ENCODE results near the gene FCRLA.
"Not testable (repeated sequence)": the region's sequence is repeated elsewhere in the genome, so short reads cannot be mapped to it uniquely, and the experiment has no call there.

FCRLA gene

DNA sequence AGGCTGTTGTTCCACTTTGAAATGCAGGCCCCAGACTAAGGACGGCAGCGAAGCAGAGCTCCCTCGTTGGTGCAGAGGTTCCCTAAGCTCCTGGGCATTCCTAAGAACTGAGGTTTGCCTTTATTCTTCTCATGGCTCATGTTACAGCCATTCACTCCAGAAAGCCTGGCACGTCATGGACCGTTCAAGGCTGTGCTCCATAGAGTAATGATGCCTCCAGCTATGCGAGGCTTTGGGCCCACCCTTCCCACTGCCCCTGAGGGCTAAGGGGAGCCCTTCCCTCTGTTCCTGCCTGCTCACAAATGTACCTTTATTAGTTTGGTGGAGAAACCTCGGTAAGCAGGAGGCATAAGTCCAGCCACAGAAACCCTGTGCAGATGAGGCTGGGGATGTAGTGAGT, 33.6 kb upstream of the FCRLA start:
- H3K79me2 ChIP-seq (ENCODE audit: low read length); H3K9me3 ChIP-seq (ENCODE audit: insufficient read depth, low read length); H3K4me3 ChIP-seq (ENCODE audit: low read length); H3K4me2 ChIP-seq (ENCODE audit: low read length); H2AFZ ChIP-seq (ENCODE audit: low read depth, low read length); H3K27ac ChIP-seq (ENCODE audit: low read length); H3K27me3 ChIP-seq (ENCODE audit: low read depth, low read length); H4K20me1 ChIP-seq (ENCODE audit: insufficient read depth, low read length); H3K9ac ChIP-seq (ENCODE audit: low read length); H3K36me3 ChIP-seq (replicated peaks; ENCODE audit: low read depth, low read length); H3K4me1 ChIP-seq (ENCODE audit: low read length): not testable (repeated sequence)

DNA sequence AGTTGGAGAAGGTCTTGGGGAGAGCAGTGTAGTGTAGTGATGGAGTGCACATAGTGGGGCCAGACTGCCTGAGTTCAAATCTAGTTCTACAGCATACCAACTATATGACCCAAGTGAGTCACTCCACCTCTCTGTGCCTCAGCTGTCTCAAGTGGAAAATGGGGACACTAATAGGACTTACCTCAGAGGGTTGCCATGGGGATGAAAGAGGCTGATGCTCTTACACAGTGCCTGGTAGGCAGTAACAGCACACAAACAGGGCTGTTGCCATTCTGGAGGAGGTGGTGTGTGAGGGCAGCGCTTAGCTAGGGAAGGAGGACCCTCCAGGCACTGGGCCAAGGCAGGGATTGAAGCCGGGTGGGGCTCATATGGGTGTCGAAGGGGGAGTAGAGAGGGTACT, 32.6 kb upstream of the FCRLA start:
- not testable (repeated sequence) for H3K27me3 ChIP-seq (ENCODE audit: low read depth, low read length); H4K20me1 ChIP-seq (ENCODE audit: insufficient read depth, low read length); H2AFZ ChIP-seq (ENCODE audit: low read depth, low read length); H3K9me3 ChIP-seq (ENCODE audit: insufficient read depth, low read length); H3K9ac ChIP-seq (ENCODE audit: low read length); H3K4me2 ChIP-seq (ENCODE audit: low read length); H3K36me3 ChIP-seq (replicated peaks; ENCODE audit: low read depth, low read length); H3K4me3 ChIP-seq (ENCODE audit: low read length); H3K4me1 ChIP-seq (ENCODE audit: low read length); H3K27ac ChIP-seq (ENCODE audit: low read length); H3K79me2 ChIP-seq (ENCODE audit: low read length)

DNA sequence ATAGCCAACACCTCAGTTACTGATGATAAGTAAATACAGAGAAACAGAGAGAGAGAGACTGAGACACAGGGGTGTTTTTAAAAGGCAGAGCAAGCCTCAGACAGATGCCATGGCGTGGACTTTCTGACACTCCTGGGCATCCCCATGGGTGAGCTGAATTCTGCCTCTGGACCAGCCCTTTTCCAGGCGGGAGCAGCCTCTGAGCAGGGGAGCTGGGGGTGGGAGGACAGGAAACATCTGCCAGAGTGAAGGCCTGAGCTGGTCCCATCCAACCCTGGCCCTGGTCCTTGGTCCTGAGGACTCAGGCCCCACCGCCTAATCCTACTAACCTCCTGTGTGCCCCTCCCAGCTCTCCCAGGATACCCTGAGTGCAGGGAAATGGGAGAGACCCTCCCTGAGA, 32.1 kb upstream of the FCRLA start:
- H3K9me3 ChIP-seq (ENCODE audit: insufficient read depth, low read length); H3K4me1 ChIP-seq (ENCODE audit: low read length); H3K4me3 ChIP-seq (ENCODE audit: low read length); H2AFZ ChIP-seq (ENCODE audit: low read depth, low read length); H4K20me1 ChIP-seq (ENCODE audit: insufficient read depth, low read length); H3K79me2 ChIP-seq (ENCODE audit: low read length); H3K36me3 ChIP-seq (replicated peaks; ENCODE audit: low read depth, low read length); H3K27me3 ChIP-seq (ENCODE audit: low read depth, low read length); H3K27ac ChIP-seq (ENCODE audit: low read length); H3K9ac ChIP-seq (ENCODE audit: low read length); H3K4me2 ChIP-seq (ENCODE audit: low read length): not testable (repeated sequence)

DNA sequence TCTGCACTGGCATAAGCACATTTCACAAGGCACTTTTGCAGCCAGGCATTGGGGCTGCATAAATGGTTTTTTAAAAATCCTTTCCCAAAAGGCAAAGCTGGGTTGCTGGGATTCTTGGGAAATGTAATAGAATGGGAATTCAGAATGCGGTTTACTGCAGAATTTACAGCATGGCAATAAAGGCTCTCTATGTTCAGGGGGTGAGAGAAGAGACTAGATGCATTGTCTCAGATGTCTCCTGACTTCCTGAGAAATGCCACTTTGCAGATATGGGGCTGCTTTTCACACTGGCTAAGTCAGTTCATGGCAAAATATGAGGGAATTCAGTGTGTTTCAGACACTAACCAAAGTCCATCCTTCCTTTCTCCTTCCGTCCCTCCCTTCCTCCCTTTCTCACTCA, 30.6 kb upstream of the FCRLA start:
- Histone ChIP-seq H3K4me2 (ENCODE audit: low read length) (no peak overlapping the region), H2AFZ (ENCODE audit: low read depth, low read length) (no peak overlapping the region), H4K20me1 (ENCODE audit: insufficient read depth, low read length) (no peaks in the 10 kb centered on the region), H3K9ac (ENCODE audit: low read length) (no peak overlapping the region), H3K4me1 (ENCODE audit: low read length) (peaks cover 3% of the 10 kb centered on the region; the same call in 1 of the 2 replicates), H3K27ac (ENCODE audit: low read length) (no peak overlapping the region), H3K27me3 (ENCODE audit: low read depth, low read length) (no peaks in the 10 kb centered on the region), H3K36me3 (replicated peaks; ENCODE audit: low read depth, low read length) (no peaks in the 10 kb centered on the region), H3K9me3 (ENCODE audit: insufficient read depth, low read length) (no peaks in the 10 kb centered on the region), H3K4me3 (ENCODE audit: low read length) (no peak overlapping the region), H3K79me2 (ENCODE audit: low read length) (no peaks in the 10 kb centered on the region)
- no peak for TF ChIP-seq EZH2phosphoT487 (IDR thresholded peaks at IDR 0.05; ENCODE audit: low read depth)
- TF ChIP-seq, protein P1, sequence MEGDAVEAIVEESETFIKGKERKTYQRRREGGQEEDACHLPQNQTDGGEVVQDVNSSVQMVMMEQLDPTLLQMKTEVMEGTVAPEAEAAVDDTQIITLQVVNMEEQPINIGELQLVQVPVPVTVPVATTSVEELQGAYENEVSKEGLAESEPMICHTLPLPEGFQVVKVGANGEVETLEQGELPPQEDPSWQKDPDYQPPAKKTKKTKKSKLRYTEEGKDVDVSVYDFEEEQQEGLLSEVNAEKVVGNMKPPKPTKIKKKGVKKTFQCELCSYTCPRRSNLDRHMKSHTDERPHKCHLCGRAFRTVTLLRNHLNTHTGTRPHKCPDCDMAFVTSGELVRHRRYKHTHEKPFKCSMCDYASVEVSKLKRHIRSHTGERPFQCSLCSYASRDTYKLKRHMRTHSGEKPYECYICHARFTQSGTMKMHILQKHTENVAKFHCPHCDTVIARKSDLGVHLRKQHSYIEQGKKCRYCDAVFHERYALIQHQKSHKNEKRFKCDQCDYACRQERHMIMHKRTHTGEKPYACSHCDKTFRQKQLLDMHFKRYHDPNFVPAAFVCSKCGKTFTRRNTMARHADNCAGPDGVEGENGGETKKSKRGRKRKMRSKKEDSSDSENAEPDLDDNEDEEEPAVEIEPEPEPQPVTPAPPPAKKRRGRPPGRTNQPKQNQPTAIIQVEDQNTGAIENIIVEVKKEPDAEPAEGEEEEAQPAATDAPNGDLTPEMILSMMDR (IDR thresholded peaks at IDR 0.05; ENCODE audit: low read depth, low read length), result no peak

DNA sequence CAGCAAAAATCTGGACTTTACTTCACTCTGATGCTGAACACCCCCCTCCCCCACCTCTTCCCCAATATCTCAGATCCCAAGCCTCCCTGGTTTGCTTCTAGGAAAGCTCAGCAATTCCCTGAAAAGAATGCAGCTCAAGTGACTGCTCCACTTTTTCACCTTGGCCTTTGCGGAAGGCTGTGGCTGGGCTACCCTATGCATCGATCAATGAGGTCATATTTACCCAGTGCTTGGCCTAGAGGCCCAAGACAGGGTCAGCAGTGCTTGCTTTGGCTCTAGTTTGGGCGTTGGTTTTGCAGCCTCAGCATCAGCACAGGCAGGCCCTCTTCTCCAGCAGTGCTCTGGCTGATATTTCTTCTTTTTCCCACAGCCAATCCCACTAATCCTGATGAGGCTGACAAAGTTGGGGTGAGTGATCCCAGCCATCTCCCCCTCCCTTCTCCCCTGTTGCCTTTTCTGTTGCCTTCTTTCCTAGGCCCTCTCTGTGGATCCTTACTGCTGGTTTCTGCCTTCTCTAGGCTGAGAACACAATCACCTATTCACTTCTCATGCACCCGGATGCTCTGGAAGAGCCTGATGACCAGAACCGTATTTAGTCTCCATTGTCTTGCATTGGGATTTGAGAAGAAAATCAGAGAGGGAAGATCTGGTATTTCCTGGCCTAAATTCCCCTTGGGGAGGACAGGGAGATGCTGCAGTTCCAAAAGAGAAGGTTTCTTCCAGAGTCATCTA, 29.9 kb upstream of the FCRLA start:
- H3K27me3 ChIP-seq (ENCODE audit: low read depth, low read length), result no peaks in the 10 kb centered on the region; the same call in 1 of the 2 replicates

More for the DNA sequence above, 29.9 kb upstream of the FCRLA start:
- Histone ChIP-seq H3K9ac (ENCODE audit: low read length) (no peak overlapping the region), H4K20me1 (ENCODE audit: insufficient read depth, low read length) (no peaks in the 10 kb centered on the region), H3K27ac (ENCODE audit: low read length) (no peak overlapping the region), H3K79me2 (ENCODE audit: low read length) (no peaks in the 10 kb centered on the region), H3K4me1 (ENCODE audit: low read length) (no peaks in the 10 kb centered on the region), H3K4me2 (ENCODE audit: low read length) (no peak overlapping the region), H3K36me3 (replicated peaks; ENCODE audit: low read depth, low read length) (no peaks in the 10 kb centered on the region), H3K9me3 (ENCODE audit: insufficient read depth, low read length) (no peaks in the 10 kb centered on the region), H3K4me3 (ENCODE audit: low read length) (no peak overlapping the region), H2AFZ (ENCODE audit: low read depth, low read length) (no peak overlapping the region)
- TF ChIP-seq, protein P1 (IDR thresholded peaks at IDR 0.05; ENCODE audit: low read depth, low read length), result no peak
- TF ChIP-seq EZH2phosphoT487 (IDR thresholded peaks at IDR 0.05; ENCODE audit: low read depth), result no peak
